ENCODE data around the gene HRG.

GRCh38 chr3:186643493-186643892 is 22.3 kb upstream of the HRG start:
- TF ChIP-seq POLR2AphosphoS5 (IDR thresholded peaks at IDR 0.05; ENCODE audit: insufficient read depth, low read depth, low read length) = no peak
- TF ChIP-seq, protein P1, sequence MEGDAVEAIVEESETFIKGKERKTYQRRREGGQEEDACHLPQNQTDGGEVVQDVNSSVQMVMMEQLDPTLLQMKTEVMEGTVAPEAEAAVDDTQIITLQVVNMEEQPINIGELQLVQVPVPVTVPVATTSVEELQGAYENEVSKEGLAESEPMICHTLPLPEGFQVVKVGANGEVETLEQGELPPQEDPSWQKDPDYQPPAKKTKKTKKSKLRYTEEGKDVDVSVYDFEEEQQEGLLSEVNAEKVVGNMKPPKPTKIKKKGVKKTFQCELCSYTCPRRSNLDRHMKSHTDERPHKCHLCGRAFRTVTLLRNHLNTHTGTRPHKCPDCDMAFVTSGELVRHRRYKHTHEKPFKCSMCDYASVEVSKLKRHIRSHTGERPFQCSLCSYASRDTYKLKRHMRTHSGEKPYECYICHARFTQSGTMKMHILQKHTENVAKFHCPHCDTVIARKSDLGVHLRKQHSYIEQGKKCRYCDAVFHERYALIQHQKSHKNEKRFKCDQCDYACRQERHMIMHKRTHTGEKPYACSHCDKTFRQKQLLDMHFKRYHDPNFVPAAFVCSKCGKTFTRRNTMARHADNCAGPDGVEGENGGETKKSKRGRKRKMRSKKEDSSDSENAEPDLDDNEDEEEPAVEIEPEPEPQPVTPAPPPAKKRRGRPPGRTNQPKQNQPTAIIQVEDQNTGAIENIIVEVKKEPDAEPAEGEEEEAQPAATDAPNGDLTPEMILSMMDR (IDR thresholded peaks at IDR 0.05; ENCODE audit: extremely low read depth in 1 of 2, insufficient read depth in 1 of 2, low read depth in 1 of 2, low read length in 2 of 2) = no peak
- TF ChIP-seq EZH2 (IDR thresholded peaks at IDR 0.05; ENCODE audit: borderline replicate concordance, low read depth, low read length, severe bottlenecking) = no peak
- no peak for TF ChIP-seq MYC (IDR thresholded peaks at IDR 0.05; ENCODE audit: low read depth, low read length)
- TF ChIP-seq POLR2A (IDR thresholded peaks at IDR 0.05; ENCODE audit: low read depth, low read length) = no peak
- no peak for TF ChIP-seq JUN (IDR thresholded peaks at IDR 0.05; ENCODE audit: borderline replicate concordance, insufficient read depth, insufficient read length, low read depth)

Data from endothelial cell of umbilical vein (primary cell).